Measurements from ENCODE around the gene STXBP4. TPM values are rescaled to one million over a fixed set of nuclear protein-coding genes. Genes with fewer than 3 reads are reported as not detected.

Gene STXBP4
- polyA plus RNA-seq, 1 donor (not counting 4 experiments of a cell fraction or from before 2014, with no cell fraction given), result 4.2 TPM

GRCh38 chr17:54968988-54969332 is 395 bp downstream of the STXBP4 start:
- FAIRE-seq, result no peak
- dilution Hi-C loops (cut with MboI; ENCODE audit: extremely low pct_ligation_motif_present, low sequenced_read_pairs), result no loop called here
- no peak for DNase-seq (ENCODE audit: low read depth, low spot score)

GRCh38 chr17:54969658-54970572 is 1.4 kb downstream of the STXBP4 start:
- Histone ChIP-seq H3K4me2 (ENCODE audit: control insufficient read depth, extremely low read depth, insufficient read depth, low read depth, low read length) (peak overlapping the region; percentile 98), H4K20me1 (ENCODE audit: control insufficient read depth, extremely low read depth, insufficient read depth, low read length) (no peaks in the 10 kb centered on the region), H3K27ac (ENCODE audit: control insufficient read depth, insufficient read depth, low read length) (peak overlapping the region; percentile 80), H2AFZ (ENCODE audit: control insufficient read depth, low read length) (peak overlapping the region; percentile 98), H3K4me3 (ENCODE audit: control insufficient read depth in 2 of 3, extremely low read depth in 1 of 3, insufficient read depth in 2 of 3, low read depth in 1 of 3, low read length in 3 of 3) (peak overlapping the region; percentile 94 to 97 (median 96)), H3K79me2 (ENCODE audit: control insufficient read depth, insufficient read depth, low read length) (peaks cover 40% of the 10 kb centered on the region), H3K9me3 (ENCODE audit: control insufficient read depth, low read depth, low read length) (no peaks in the 10 kb centered on the region), H3K27me3 (ENCODE audit: control insufficient read depth, extremely low read depth, insufficient read depth, low read length) (no peaks in the 10 kb centered on the region), H3K9ac (ENCODE audit: control insufficient read depth, extremely low read depth, insufficient read depth, low read length) (peak overlapping the region; percentile 91), H3K9me1 (ENCODE audit: control insufficient read depth, extremely low read depth, insufficient read depth, low read length) (no peaks in the 10 kb centered on the region), H3K4me1 (ENCODE audit: control insufficient read depth, extremely low read depth, insufficient read depth, low read length) (peaks cover 14% of the 10 kb centered on the region), H3K36me3 (ENCODE audit: control insufficient read depth in 2 of 2, extremely low read depth in 1 of 2, insufficient read depth in 2 of 2, low read length in 2 of 2) (peaks cover 0 to under 1% of the 10 kb centered on the region in 2 experiments)
- DNase-seq (ENCODE audit: low read depth, low spot score) (no peak), FAIRE-seq (no peak)
- dilution Hi-C loops (cut with MboI; ENCODE audit: extremely low pct_ligation_motif_present, low sequenced_read_pairs), result no loop called here
- no peak for TF ChIP-seq EZH2 (IDR thresholded peaks at IDR 0.05; ENCODE audit: low read length)
- TF ChIP-seq, protein P1, sequence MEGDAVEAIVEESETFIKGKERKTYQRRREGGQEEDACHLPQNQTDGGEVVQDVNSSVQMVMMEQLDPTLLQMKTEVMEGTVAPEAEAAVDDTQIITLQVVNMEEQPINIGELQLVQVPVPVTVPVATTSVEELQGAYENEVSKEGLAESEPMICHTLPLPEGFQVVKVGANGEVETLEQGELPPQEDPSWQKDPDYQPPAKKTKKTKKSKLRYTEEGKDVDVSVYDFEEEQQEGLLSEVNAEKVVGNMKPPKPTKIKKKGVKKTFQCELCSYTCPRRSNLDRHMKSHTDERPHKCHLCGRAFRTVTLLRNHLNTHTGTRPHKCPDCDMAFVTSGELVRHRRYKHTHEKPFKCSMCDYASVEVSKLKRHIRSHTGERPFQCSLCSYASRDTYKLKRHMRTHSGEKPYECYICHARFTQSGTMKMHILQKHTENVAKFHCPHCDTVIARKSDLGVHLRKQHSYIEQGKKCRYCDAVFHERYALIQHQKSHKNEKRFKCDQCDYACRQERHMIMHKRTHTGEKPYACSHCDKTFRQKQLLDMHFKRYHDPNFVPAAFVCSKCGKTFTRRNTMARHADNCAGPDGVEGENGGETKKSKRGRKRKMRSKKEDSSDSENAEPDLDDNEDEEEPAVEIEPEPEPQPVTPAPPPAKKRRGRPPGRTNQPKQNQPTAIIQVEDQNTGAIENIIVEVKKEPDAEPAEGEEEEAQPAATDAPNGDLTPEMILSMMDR (optimal IDR thresholded peaks at IDR 0.05 in 1 of 3, IDR thresholded peaks at IDR 0.05 in 1 of 3, conservative IDR thresholded peaks at IDR 0.05 in 1 of 3; ENCODE audit: extremely low read depth in 1 of 3, insufficient read depth in 2 of 3, low read length in 3 of 3), result no peak

More at GRCh38 chr17:54968988-54969332, 395 bp downstream of the STXBP4 start:
- H4K20me1 ChIP-seq (ENCODE audit: control insufficient read depth, extremely low read depth, insufficient read depth, low read length), result no peaks in the 10 kb centered on the region
- H3K27ac ChIP-seq (ENCODE audit: control insufficient read depth, insufficient read depth, low read length), result peak overlapping the region; percentile 80
- H3K9me1 ChIP-seq (ENCODE audit: control insufficient read depth, extremely low read depth, insufficient read depth, low read length), result no peaks in the 10 kb centered on the region
- TF ChIP-seq, protein P1 (optimal IDR thresholded peaks at IDR 0.05 in 1 of 3, IDR thresholded peaks at IDR 0.05 in 1 of 3, conservative IDR thresholded peaks at IDR 0.05 in 1 of 3; ENCODE audit: extremely low read depth in 1 of 3, insufficient read depth in 2 of 3, low read length in 3 of 3), result no peak
- no peak for TF ChIP-seq EZH2 (IDR thresholded peaks at IDR 0.05; ENCODE audit: low read length)
- H3K4me2 ChIP-seq (ENCODE audit: control insufficient read depth, extremely low read depth, insufficient read depth, low read depth, low read length), result peak overlapping the region; percentile 98
- H3K4me3 ChIP-seq (ENCODE audit: control insufficient read depth in 2 of 3, extremely low read depth in 1 of 3, insufficient read depth in 2 of 3, low read depth in 1 of 3, low read length in 3 of 3), result peak overlapping the region; percentile 94 to 97 (median 96)
- peaks cover 0 to 2% of the 10 kb centered on the region in 2 experiments for H3K36me3 ChIP-seq (ENCODE audit: control insufficient read depth in 2 of 2, extremely low read depth in 1 of 2, insufficient read depth in 2 of 2, low read length in 2 of 2)
- H3K79me2 ChIP-seq (ENCODE audit: control insufficient read depth, insufficient read depth, low read length), result peaks cover 40% of the 10 kb centered on the region
- peaks cover 14% of the 10 kb centered on the region for H3K4me1 ChIP-seq (ENCODE audit: control insufficient read depth, extremely low read depth, insufficient read depth, low read length)
- H3K27me3 ChIP-seq (ENCODE audit: control insufficient read depth, extremely low read depth, insufficient read depth, low read length), result no peaks in the 10 kb centered on the region
- H3K9me3 ChIP-seq (ENCODE audit: control insufficient read depth, low read depth, low read length), result no peaks in the 10 kb centered on the region
- peak overlapping the region; percentile 98 for H2AFZ ChIP-seq (ENCODE audit: control insufficient read depth, low read length)
- peak overlapping the region; percentile 91 for H3K9ac ChIP-seq (ENCODE audit: control insufficient read depth, extremely low read depth, insufficient read depth, low read length)
